GM21576 (cell line): ENCODE data around the gene HLA-DMA.
"Not testable (repeated sequence)": the region's sequence is repeated elsewhere in the genome, so short reads cannot be mapped to it uniquely, and the experiment has no call there.

Experiments
- ATAC-seq: cut with Tn5 transposase; IDR thresholded peaks from one replicate; pipeline ENCODE4 v1.9.1; 2021; ENCODE audit warnings: mild to moderate bottlenecking, moderate library complexity; ENCODE audit not compliant: unreplicated experiment

The HLA-DMA gene

DNA sequence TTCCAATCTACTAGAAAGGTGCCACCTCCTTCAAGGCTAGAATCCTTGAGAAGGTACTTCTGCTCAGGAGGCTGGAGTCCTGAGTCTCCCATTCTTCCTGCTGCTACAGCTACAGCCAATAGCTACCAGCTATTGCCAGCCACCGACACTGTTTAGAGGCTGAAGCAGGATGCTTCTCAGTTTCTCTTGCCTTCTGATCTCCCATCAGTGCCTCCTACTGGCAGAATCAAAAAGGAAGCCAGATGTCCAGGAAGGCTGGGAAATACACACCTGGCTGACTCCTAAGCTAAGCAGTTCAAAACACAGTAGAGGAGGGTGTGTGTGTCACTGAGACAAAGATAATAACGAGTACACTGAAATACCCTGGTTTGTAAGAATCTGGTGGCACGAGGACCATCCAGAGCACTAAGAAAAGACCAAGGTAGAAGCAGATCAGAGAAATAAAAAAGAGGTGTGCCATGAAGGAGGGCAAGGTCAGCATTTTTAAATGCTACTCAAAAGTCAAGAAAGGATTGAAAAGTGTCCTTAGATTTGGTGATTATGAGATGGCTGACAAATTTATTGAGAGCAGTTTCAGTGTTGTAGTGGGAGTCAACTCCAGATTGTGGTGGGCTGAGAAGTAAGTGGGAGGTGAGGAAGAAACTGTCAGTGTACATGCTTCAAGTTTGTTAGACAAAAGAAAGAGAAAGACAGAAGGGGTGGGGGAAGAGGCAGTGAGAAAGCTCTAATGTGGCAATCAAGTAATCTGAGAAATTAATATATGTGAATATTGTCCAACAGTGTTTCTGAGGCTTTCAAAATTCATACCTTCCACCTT, 2.3 kb upstream of the HLA-DMA start:
- ATAC-seq = no peak

- ATAC-seq = no peak
Measured at GRCh38 chr6:32954267-32954666, 1.4 kb upstream of the HLA-DMA start.

DNA sequence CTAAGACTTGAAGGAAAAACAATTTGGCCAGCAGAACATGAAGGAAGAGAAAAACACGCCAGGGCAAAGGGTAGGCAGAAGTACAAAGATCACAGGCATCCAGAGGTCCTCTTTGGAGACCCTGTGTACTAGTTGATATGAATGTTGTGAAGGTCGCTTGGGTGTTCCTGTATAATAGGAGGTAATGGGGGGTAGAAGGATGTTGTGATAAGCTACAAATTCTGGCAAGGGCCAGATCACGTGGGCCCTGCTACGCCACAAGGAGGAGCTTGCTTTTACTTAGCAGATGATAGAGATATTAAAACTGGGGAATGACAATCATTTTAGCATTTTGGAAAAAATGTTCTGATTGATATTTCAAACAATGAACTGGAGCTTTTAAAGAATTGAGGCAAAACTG, 878 bp upstream of the HLA-DMA start:
- ATAC-seq = no peak

- no peak for ATAC-seq
Measured at GRCh38 chr6:32950449-32950848, 2.4 kb downstream of the HLA-DMA start.

DNA sequence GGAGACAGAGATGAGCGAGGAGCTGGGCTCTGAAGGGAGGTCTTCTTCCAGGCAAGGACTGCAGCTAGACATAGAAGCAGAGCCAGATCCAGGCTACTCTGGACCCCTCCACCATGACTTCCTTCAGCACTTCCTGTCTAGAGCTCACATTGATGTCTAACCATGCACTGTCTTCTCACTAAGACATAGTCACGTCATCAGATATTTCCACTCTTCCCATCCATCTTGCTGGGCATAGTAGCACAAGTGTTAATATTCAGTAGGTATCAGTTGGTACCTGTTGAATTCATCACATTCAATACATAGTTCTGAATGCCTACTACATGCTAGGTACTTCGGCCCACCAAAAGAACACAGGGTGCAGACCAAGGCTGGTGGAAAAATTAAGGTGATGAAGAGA, 2.9 kb downstream of the HLA-DMA start:
- ATAC-seq = no peak

- no peak for ATAC-seq
Measured at GRCh38 chr6:32949113-32949512, 3.8 kb downstream of the HLA-DMA start.

DNA sequence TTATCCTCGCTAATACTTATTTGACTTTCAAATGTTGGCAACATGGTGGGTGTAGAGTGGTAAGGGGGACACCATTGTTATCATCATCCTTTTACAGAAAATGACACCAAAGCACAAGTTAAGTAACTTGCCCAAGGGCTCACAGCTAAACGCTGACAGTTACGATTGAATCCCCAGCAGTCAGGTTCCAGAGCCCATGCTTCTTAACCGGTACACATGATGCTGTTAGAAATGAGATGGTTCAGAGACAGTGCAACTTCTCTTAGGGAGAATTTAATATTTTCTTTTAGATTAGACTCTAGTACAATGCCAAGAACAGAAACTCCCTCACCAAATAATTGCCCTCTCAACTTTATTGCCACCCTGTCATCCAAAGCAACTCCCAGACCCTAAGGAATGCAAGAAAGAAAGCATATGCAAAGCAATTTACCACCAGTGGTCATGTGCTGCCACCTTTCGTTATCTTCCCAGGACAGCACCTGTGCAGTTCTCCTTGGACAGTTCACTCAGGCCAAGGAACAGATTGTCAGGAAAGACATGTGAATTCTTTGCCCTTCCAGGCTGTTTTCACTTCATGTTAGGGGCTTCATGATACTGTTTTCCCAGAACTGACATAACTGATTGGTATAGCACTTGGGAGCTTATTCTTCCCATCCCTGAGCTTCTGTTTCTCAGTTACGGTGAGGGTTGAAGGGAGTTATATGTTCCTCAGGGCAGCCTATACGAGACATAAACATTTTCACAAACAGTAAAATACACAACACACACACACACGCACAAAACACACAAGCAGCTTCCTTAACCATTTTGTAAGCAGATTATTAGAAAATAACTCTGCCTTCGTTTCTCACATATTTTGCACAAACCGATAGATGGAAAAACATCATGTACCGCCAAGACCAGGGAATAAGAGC, 5.1 kb downstream of the HLA-DMA start:
- ATAC-seq = no peak

GRCh38 chr6:32946893-32947292, 6.0 kb downstream of the HLA-DMA start:
- ATAC-seq = no peak

DNA sequence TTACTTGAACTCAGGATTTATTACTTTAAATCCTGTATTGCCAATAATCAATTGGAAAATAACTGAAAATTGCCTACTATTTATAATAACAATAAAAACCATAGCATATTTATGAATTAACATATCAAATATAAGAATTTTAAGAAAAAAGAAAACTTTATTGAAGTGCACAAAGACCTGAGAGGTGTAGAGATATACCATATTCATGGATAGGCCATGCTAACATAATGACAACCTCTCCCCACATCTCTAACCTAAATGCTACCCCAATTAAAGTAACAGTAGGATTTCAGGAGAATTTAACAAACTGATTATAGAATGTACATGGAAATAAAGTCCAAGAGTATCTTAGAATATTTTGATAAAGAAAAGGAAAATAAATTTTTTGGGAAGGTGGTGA, 6.9 kb downstream of the HLA-DMA start:
- ATAC-seq = no peak

GRCh38 chr6:32945108-32945760, 7.7 kb downstream of the HLA-DMA start:
- no peak for ATAC-seq

GRCh38 chr6:32943864-32944649, 8.8 kb downstream of the HLA-DMA start:
- peak; percentile 42 for ATAC-seq

DNA sequence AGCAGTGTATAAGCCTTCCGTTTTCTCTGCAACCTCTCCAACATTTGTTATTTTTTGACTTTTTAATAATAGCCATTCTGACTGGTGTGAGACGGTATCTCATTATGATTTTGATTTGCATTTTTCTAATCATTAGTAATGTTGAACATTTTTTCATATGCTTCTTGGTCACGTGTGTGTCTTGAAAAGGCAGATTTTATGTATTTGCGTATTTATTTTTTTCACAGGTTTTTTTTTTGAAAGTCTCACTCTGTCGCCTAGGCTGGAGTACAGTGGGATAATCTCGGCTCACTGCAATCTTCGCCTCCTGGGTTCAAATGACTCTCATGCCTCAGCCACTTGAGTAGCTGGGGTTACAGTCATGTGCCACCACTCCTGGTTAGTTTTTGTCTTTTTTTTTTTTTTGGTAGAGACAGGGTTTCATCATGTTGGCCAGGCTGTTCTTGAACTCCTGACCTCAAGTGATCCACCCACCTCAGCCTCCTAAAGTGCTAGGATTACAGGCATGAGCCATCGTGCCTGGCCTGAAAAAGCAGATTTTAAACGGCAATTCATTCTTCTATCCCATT, 10.3 kb downstream of the HLA-DMA start:
- not testable (repeated sequence) for ATAC-seq

DNA sequence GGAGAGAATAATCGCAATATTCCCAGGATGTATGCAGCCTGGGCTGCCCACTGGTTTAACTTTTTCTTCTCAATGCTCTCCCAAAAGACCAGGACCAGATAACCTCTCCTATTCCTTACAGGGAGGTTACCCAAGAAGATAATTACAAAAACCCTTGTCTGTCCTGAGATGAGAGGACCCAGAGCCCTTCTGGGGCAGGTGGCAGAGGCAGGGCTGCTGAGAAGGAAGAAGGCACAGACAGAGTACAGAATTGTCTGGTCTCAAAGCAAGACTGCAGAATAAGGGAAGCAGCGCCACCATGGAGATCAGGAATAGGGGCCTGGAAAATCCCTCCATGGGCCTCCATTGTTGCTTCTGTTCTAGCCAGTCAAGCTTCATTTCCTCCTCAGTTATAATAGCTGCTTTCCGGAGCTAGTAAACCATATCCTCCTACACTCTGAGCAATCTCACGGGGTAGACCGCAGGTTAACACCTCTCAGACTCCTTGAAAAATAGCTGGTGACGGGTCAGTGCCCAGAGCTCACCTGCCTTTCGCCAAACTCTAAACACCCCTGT, 11.6 kb downstream of the HLA-DMA start:
- ATAC-seq = peak; percentile 49

- ATAC-seq = peak; percentile 46
Measured at GRCh38 chr6:32940656-32941213, 12.2 kb downstream of the HLA-DMA start, which contains the start of gene HLA-DMB. TSS of gene HLA-DMB (minus strand) at chr6:32941028. CDS start at chr6:32940807, 221 bp downstream.

- no peak for ATAC-seq
Measured at GRCh38 chr6:32938494-32938893, 14.4 kb downstream of the HLA-DMA start.

DNA sequence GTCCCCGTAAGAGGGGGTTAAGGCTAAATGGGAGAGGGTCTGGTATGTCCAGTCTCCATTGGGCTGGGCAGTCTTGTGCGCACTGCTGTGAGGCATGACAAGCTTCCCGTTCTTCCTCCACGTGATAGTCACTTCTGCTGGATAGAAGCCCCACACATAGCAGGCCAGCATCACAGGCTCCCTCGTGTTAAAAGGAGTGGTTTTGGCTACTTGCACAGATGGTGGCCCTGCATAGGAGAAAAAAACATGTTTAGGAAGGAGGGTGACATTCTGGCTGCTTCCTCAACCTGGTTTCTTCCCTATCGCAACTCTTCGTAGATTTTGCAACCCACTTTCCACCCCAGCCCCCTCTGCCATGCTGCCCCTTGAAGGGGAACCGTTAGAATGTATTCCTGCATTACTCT, 15.7 kb downstream of the HLA-DMA start:
- ATAC-seq = no peak

GRCh38 chr6:32936239-32937152, 16.4 kb downstream of the HLA-DMA start:
- ATAC-seq = no peak

DNA sequence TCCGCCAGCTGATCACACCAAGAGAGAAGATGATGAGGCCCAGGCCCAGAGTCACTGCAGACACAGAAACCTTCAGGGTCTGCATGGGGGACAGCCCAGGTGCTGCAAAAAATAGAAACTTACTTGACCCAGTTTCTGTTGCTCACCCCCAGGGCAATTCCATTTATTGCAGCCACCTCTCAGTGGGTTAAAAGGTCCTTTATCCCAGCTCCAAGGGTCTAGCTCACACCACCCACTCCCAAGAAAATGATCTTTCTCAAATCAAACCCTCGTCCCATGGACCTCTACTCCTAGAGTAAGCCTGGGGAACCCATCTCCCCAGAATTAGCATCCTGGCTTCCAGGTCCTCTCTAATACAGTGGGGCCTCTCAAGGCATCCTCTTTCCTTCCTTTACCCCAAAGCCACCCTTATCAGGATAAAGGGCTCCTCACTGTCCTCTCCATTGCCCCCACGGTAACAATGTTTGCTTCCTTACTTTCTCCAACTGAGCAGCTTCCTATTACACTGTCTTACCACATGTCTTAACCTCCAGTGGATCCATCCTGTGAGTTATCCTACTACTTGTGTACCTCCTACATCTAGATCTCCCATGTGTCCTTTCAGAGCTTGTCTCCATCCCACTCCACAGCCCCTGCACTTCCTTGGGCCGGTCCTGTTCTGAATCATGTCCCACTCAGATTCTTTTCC, 17.2 kb downstream of the HLA-DMA start:
- no peak for ATAC-seq
